ENCODE results near the gene ERGIC1. TPM values are rescaled to one million over a fixed set of nuclear protein-coding genes. Genes with fewer than 3 reads are reported as not detected.

ERGIC1 gene
- total and polyA plus RNA-seq, 2 of the 13 experiments (the other 11 are each of a cell fraction or from before 2014, with no cell fraction given), result 78.5 to 184 TPM

DNA sequence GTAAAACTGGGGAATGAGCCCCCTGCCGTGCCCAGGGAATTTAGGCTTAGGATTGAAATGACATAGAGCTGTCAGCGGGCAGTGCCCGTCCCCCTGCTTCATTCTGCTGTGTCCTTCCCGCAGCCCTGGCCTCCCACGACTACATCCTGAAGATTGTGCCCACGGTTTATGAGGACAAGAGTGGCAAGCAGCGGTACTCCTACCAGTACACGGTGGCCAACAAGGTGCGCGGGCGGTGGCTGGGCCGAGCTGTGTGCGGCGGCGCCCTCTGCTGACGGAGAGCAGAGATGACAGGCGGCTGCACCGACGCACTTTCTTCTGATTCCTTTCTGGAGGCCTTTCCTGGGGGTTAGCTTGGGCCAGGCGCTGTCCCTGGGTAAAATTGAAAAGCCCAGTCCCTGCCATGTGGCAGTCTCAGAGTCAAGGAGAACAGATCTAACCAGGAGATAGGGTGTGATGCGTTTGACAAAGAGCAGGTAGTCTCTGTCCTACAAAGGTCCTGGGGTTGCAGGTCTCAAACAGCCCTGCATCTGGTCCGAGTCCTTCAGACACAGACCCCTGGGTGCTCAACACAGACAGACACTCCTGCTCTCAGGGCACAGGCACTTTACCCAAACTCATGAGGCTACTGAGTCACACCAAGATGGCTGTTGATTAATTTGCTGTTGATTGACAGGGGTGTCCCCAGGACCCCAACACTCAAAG lies 98.4 kb downstream of the ERGIC1 start (continued):
- TF ChIP-seq XBP1 (CRISPR knock-in tag; IDR thresholded peaks at IDR 0.05), result no peak
- TF ChIP-seq HNRNPH1 (optimal IDR thresholded peaks at IDR 0.05; ENCODE audit: low read depth, low read length), result no peak
- TF ChIP-seq, protein P1, sequence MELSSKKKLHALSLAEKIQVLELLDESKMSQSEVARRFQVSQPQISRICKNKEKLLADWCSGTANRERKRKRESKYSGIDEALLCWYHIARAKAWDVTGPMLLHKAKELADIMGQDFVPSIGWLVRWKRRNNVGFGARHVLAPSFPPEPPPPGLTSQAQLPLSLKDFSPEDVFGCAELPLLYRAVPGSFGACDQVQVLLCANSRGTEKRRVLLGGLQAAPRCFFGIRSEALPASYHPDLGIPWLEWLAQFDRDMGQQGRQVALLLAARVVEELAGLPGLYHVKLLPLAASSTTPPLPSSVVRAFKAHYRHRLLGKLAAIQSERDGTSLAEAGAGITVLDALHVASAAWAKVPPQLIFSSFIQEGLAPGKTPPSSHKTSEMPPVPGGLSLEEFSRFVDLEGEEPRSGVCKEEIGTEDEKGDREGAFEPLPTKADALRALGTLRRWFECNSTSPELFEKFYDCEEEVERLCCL (CRISPR knock-in tag; IDR thresholded peaks at IDR 0.05; ENCODE audit: borderline replicate concordance), result no peak
- no peak for TF ChIP-seq ZBTB21 (CRISPR knock-in tag; IDR thresholded peaks at IDR 0.05)
- no peak for TF ChIP-seq RFX5 (IDR thresholded peaks at IDR 0.05; ENCODE audit: low read depth, low read length)
- TF ChIP-seq PCBP1 (IDR thresholded peaks at IDR 0.05; ENCODE audit: borderline replicate concordance, low read depth, low read length), result no peak
- TF ChIP-seq, protein P2, sequence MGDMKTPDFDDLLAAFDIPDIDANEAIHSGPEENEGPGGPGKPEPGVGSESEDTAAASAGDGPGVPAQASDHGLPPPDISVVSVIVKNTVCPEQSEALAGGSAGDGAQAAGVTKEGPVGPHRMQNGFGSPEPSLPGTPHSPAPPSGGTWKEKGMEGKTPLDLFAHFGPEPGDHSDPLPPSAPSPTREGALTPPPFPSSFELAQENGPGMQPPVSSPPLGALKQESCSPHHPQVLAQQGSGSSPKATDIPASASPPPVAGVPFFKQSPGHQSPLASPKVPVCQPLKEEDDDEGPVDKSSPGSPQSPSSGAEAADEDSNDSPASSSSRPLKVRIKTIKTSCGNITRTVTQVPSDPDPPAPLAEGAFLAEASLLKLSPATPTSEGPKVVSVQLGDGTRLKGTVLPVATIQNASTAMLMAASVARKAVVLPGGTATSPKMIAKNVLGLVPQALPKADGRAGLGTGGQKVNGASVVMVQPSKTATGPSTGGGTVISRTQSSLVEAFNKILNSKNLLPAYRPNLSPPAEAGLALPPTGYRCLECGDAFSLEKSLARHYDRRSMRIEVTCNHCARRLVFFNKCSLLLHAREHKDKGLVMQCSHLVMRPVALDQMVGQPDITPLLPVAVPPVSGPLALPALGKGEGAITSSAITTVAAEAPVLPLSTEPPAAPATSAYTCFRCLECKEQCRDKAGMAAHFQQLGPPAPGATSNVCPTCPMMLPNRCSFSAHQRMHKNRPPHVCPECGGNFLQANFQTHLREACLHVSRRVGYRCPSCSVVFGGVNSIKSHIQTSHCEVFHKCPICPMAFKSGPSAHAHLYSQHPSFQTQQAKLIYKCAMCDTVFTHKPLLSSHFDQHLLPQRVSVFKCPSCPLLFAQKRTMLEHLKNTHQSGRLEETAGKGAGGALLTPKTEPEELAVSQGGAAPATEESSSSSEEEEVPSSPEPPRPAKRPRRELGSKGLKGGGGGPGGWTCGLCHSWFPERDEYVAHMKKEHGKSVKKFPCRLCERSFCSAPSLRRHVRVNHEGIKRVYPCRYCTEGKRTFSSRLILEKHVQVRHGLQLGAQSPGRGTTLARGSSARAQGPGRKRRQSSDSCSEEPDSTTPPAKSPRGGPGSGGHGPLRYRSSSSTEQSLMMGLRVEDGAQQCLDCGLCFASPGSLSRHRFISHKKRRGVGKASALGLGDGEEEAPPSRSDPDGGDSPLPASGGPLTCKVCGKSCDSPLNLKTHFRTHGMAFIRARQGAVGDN (CRISPR knock-in tag; IDR thresholded peaks at IDR 0.05), result peak; percentile 71
- no peak for TF ChIP-seq SNAI1 (CRISPR knock-in tag; IDR thresholded peaks at IDR 0.05; ENCODE audit: borderline replicate concordance)
- TF ChIP-seq ZNF317 (CRISPR knock-in tag; IDR thresholded peaks at IDR 0.05), result no peak
- TF ChIP-seq XRCC5 (optimal IDR thresholded peaks at IDR 0.05; ENCODE audit: low read length), result peak; percentile 40
- no peak for TF ChIP-seq DPF2 (CRISPR knock-in tag; IDR thresholded peaks at IDR 0.05; ENCODE audit: borderline replicate concordance, low read depth)
- no peak for TF ChIP-seq ZNF484 (CRISPR knock-in tag; IDR thresholded peaks at IDR 0.05; ENCODE audit: borderline replicate concordance, low read depth)
- TF ChIP-seq, protein P3, sequence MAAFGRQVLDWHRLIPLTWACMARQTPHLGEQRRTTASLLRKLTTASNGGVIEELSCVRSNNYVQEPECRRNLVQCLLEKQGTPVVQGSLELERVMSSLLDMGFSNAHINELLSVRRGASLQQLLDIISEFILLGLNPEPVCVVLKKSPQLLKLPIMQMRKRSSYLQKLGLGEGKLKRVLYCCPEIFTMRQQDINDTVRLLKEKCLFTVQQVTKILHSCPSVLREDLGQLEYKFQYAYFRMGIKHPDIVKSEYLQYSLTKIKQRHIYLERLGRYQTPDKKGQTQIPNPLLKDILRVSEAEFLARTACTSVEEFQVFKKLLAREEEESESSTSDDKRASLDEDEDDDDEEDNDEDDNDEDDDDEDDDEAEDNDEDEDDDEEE (CRISPR knock-in tag; IDR thresholded peaks at IDR 0.05), result no peak
- no peak for TF ChIP-seq PLRG1 (conservative IDR thresholded peaks at IDR 0.05)
- TF ChIP-seq SIN3A (IDR thresholded peaks at IDR 0.05; ENCODE audit: borderline replicate concordance, low read depth, low read length), result no peak
- TF ChIP-seq ARNT2 (CRISPR knock-in tag; IDR thresholded peaks at IDR 0.05; ENCODE audit: low read depth), result no peak
- no peak for TF ChIP-seq KDM3A (CRISPR knock-in tag; IDR thresholded peaks at IDR 0.05; ENCODE audit: low read depth)
- TF ChIP-seq ZNF644 (CRISPR knock-in tag; IDR thresholded peaks at IDR 0.05; ENCODE audit: low read depth), result no peak
- TF ChIP-seq, protein P4, sequence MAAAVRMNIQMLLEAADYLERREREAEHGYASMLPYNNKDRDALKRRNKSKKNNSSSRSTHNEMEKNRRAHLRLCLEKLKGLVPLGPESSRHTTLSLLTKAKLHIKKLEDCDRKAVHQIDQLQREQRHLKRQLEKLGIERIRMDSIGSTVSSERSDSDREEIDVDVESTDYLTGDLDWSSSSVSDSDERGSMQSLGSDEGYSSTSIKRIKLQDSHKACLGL (CRISPR knock-in tag; IDR thresholded peaks at IDR 0.05), result no peak
- TF ChIP-seq, protein P5, sequence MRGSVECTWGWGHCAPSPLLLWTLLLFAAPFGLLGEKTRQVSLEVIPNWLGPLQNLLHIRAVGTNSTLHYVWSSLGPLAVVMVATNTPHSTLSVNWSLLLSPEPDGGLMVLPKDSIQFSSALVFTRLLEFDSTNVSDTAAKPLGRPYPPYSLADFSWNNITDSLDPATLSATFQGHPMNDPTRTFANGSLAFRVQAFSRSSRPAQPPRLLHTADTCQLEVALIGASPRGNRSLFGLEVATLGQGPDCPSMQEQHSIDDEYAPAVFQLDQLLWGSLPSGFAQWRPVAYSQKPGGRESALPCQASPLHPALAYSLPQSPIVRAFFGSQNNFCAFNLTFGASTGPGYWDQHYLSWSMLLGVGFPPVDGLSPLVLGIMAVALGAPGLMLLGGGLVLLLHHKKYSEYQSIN (CRISPR knock-in tag; IDR thresholded peaks at IDR 0.05; ENCODE audit: borderline replicate concordance), result no peak
- TF ChIP-seq PAWR (CRISPR knock-in tag; IDR thresholded peaks at IDR 0.05; ENCODE audit: borderline replicate concordance), result no peak
- no peak for TF ChIP-seq ZNF30 (CRISPR knock-in tag; IDR thresholded peaks at IDR 0.05)
- TF ChIP-seq PHF5A (CRISPR knock-in tag; IDR thresholded peaks at IDR 0.05; ENCODE audit: low read depth, unreplicated experiment), result no peak
- no peak for TF ChIP-seq IKZF1 (IDR thresholded peaks at IDR 0.05)
